GM18498 (cell line): Measurements from ENCODE around the gene RPS15.
A peak's percentile ranks its signal among the peaks of the same experiment; 100 is the strongest.

ENCODE experiments used
- ATAC-seq: cut with Tn5 transposase; IDR thresholded peaks from one replicate; pipeline ENCODE4 v1.9.1; 2021; ENCODE audit warnings: mild to moderate bottlenecking, moderate library complexity; ENCODE audit not compliant: unreplicated experiment

The RPS15 gene

GRCh38 chr19:1401889-1402217 is 36.3 kb upstream of the RPS15 start:
- no peak for ATAC-seq

GRCh38 chr19:1402411-1403070 is 35.7 kb upstream of the RPS15 start:
- no peak for ATAC-seq

GRCh38 chr19:1406774-1407527 is 31.2 kb upstream of the RPS15 start:
- peak; percentile 77 for ATAC-seq

DNA sequence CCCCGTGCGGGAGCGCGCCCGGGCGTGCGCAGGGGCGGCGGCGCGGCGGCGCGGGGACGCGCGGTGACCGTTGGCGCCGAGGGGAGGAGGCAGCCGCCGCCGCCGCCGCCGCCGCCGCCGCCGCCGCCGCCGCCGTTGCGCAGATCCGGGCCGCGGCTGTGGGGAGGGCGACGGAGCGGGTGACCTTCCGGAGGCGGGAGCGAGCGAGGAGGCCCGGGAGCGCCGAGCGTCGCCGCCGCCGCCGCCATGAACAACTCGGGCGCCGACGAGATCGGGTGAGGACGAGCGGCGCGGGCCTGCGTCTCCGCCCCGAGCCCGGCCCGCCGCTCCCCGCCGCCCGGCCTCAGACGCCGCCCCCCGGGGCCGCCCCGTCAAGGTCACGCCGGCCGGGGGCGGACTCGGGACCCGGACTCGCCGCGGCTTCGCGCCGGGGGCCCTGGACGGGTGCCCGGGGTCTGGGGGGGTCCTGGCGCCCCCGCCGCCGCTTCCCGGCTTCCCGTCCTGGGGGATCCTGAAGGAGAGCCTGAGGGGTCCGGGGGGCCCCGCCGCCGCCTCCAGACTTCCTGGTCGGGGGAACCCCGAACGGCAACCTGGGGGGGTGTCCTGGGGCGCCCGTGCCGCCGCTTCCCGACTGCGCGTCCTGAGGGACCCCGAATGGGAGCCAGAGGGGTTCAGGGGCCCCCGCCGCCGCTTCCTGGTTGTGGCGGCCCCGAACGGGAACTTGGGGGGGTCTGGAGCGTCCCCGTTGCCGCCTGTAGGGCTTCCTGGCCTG is 30.5 kb upstream of the RPS15 start, which contains the start of gene DAZAP1:
Gene DAZAP1, plus strand, starts transcription at position 59 of the 772 bp plus-strand sequence. Its CDS starts 188 bp downstream, at position 247.
- peak; percentile 24 for ATAC-seq

DNA sequence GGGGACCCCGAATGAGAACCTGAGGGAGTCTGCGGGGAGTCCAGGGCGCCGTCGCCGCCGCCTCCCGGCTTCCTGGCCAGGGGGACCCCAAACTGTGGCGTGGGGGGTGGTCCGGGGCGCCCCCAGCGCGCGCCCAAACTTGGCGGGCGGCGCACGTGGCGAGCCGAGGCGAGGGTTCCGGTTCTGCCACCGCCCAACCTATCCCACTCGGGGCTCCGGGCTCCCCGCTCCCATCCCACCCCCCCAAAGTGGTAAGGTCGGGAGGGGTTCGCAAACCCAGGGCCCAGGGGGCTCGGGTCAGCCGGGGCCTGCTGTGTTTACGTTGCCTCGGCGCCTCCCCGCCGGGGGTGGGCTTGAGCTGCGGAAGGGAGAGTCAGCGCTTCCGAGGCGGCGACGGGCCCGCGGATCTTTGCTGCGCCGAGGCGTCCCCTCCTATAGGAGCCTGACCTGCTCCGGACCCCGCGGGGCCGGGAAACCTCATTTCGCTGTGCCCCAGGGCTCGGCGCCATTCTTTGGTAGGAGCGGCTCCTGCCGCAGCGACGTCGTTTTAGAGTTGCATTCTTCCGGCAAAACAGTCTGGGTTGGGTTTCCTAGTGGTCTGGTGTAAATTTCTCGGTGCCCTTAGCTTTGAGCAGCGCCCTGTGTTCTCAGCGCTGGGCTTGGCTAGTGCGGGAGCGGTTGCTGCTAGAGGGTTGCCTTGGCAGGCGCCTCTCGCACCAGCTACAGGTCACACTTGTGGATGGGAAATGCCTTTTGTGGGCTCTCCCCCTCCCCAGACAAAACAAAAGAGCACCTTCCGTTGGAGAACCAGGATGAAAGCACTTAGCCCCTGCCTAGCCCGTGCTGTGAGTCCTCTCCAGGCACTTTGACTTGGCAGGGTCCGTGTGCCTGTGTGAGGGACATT is 29.6 kb upstream of the RPS15 start:
- ATAC-seq: no peak

DNA sequence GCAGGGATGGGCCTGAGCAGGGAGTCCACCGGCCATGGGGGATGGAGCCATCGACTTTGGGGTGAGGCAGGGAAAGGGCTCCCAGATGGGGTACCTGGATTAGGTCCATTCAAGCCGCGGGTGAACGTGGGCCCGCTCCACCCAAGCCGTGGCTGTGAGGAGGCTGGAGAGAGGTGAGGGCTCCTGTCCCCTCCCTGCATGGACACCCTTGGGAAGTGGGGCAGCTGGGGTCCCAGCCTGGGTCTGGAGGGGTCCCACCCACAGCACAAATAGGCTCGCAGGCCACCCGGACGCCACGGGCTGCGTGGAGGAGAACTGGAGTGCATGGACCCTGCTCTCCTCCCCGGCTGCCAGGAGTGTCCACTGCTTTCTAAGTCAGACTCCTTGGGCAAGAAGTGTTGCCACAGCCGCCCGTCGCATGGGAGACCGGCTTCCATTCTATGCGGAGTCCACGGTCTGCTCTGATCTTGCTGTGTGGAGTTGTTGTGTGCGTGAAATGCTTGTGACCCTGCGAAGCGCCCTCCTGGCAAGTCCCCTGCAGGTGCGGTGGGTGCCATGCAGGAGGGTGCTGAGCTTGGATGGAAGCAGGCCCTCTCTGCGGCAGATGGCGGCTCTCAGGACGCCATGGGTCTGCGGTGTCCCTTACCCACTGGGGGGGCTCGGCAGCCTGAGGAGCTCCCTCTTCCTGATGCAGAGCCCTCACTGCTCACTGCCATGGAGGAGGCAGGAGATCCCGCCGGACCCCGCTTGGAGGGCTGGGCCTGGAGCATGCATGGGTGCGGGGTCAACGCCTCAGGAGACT is 28.8 kb upstream of the RPS15 start:
- no peak for ATAC-seq

GRCh38 chr19:1410136-1410786 is 27.9 kb upstream of the RPS15 start:
- no peak for ATAC-seq

DNA sequence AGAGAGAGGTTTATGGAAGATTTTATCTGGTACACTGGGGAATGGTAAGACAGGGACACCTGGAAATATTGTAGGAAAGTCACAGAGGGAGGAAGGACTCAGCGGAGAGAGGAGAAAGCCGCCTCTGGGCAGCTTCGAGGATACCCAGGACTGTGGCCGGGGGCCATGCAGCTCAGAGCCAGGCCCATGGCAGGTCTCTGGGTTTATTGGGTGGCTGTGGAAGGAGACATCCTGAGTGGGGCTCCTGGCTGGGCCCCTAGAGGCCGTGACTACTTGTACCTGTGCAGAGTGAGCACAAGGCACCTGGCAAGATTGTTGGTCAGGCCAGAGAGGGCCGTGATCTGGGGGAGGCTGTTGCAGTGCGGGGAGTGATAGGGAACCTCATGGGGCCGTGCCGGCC is 27.4 kb upstream of the RPS15 start:
- no peak for ATAC-seq

- ATAC-seq: no peak
These were observed 26.7 kb upstream of the RPS15 start for GRCh38 chr19:1411255-1412191.

- ATAC-seq: no peak
These were observed 25.8 kb upstream of the RPS15 start for GRCh38 chr19:1412323-1412923.

DNA sequence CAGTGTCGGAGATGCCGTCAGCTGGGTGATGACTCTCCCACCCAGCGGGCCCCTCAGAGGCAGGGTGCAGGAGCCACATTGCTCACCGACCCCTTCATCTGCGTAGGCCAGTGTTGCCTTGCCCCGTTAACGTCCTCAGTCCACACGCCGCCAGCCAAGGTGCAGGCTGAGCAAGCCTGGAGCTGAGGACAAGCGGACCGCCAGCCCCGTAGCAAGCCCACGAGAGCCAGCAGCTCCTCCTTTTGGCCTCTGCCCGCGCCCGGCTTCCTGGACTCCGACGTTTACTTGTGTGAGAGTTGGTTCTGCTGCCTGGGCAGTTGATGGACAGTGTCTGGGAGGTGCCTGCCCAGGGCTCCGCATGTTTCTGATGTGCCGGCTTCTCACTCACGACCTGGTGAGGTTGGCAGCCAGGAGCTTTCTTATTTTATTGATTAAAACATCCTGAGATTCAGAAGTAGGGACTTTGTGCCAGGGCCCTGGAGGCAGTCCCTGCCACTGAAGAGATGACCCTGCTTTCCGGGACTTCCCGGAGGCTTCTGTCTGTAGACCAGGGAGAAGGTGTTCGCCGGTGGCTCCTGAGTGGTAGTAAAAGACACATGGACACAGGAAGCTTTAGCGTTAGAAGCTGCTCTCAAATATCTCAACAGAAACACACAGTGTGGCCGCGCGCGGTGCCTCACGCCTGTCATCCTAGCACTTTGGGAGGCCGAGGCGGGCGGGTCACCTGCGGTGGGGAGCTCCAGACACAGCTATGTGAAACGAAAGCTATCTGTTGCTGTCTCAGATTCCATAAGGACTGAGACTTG is 25.0 kb upstream of the RPS15 start:
- ATAC-seq: no peak

GRCh38 chr19:1416014-1416841 is 22.0 kb upstream of the RPS15 start:
- no peak for ATAC-seq

DNA sequence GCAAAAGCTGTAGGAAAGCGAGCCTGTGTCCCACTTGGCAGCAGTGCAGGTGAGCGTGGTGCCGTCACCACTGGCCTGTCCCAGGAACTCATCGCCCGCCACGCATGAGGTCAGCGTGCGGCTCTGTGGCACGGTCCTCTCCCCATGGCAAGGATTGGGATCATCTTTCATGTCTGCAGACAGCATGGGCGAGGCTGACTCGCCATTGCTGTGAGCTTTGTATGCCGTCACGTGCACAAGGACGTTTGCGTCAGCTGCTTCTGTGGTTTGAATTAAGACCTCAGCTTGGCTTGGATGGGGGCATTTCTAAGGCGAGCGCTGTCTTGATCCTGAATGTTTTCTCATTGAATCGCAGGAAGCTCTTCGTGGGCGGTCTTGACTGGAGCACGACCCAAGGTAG is 21.1 kb upstream of the RPS15 start:
- ATAC-seq: no peak

DNA sequence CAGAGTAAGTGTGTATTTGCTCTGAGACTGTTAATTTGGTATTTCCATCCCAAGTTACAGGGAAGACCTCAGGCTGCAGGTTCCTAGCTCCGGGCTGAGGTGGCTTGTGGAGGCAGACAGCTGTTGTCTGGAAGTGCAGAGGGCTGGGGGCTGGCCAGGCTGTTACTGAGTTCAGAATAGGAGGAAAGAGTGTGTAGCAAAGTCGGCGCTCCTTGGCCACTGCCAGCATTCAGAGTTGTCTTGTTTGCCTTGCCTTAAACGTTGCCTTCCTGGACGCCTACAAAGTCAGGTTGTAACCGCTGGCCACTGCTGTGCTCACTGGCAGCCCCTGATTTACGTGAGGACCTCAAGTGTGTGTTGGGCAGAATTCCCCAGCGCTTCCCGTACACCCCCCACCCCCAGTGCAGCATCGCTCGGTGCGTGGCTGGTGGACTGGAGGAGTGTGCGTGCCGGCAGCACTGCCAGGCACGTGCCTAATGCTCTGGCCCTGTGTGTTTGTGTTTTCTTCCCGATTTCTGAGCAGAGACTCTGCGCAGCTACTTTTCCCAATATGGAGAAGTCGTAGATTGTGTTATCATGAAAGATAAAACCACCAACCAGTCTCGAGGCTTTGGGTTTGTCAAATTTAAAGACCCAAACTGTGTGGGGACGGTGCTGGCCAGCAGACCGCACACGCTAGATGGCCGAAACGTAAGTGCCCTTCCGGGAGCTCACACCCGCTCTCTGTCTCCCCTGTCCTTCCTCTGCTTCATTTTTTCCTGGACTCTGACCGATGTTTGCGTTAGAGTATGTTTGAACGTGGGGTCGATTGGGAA is 20.3 kb upstream of the RPS15 start:
- ATAC-seq: no peak

GRCh38 chr19:1418496-1418775 is 19.8 kb upstream of the RPS15 start:
- ATAC-seq: no peak
